Loucy (cell line): ENCODE data around the gene IRF2.

Source experiments
- H2AFZ ChIP-seq: fragments of 200-600 bp; sonication (generic); 2 replicates; pipeline ENCODE4 v1.6.0; 2016; ENCODE audit warnings: antibody characterized with exemption, mild to moderate bottlenecking, low read length, moderate library complexity
- H3F3A ChIP-seq: fragments of 200-600 bp; 2 replicates; pipeline ENCODE4 v1.6.0; 2016; ENCODE audit warnings: antibody characterized with exemption, low read depth, mild to moderate bottlenecking
- H3K27me3 ChIP-seq: fragments of 200-600 bp; sonication (generic); 2 replicates; pipeline ENCODE4 v1.6.1; 2014; ENCODE audit warnings: low read length, mild to moderate bottlenecking; ENCODE audit not compliant: insufficient read depth, poor library complexity, severe bottlenecking
- H3K36me3 ChIP-seq: fragments of 200-600 bp; sonication (generic); 2 replicates; pipeline ENCODE4 v1.6.1; 2016; ENCODE audit warnings: low read length; ENCODE audit not compliant: insufficient read depth
- H3K4me1 ChIP-seq: fragments of 200-600 bp; sonication (generic); 2 replicates; pipeline ENCODE4 v1.5.1; 2014; ENCODE audit warnings: low read length, mild to moderate bottlenecking; ENCODE audit not compliant: insufficient read depth, poor library complexity, severe bottlenecking
- H3K4me2 ChIP-seq: fragments of 200-600 bp; sonication (generic); 2 replicates; pipeline ENCODE4 v1.6.0; 2014; ENCODE audit warnings: antibody characterized with exemption, low read length, low read depth, mild to moderate bottlenecking; ENCODE audit not compliant: poor library complexity, severe bottlenecking
- H3K4me3 ChIP-seq: fragments of 200-600 bp; sonication (generic); 2 replicates; pipeline ENCODE4 v1.5.1; 2014; ENCODE audit warnings: low read length, mild to moderate bottlenecking, mixed read lengths; ENCODE audit not compliant: poor library complexity, severe bottlenecking
- H3K79me2 ChIP-seq: fragments of 200-600 bp; sonication (generic); 2 replicates; pipeline ENCODE4 v1.6.1; 2014; ENCODE audit warnings: low read length; ENCODE audit not compliant: insufficient read depth
- H3K9ac ChIP-seq: fragments of 200-600 bp; sonication (generic); 2 replicates; pipeline ENCODE4 v1.6.0; 2014; ENCODE audit warnings: mild to moderate bottlenecking, low read depth, low read length, moderate library complexity; ENCODE audit not compliant: poor library complexity, severe bottlenecking
- H3K9me2 ChIP-seq: fragments of 200-600 bp; sonication (generic); replicated peaks from 2 replicates; pipeline ENCODE4 v1.6.1; 2016; ENCODE audit warnings: low read depth, low read length, mixed read lengths
- H3K9me3 ChIP-seq: fragments of 200-600 bp; sonication (generic); 2 replicates; pipeline ENCODE4 v1.6.1; 2014; ENCODE audit warnings: mild to moderate bottlenecking, antibody characterized with exemption, low read length, low read depth; ENCODE audit not compliant: insufficient read depth
- H4K20me1 ChIP-seq: fragments of 200-600 bp; sonication (generic); 2 replicates; pipeline ENCODE4 v1.6.0; 2014; ENCODE audit warnings: antibody characterized with exemption, low read length, mild to moderate bottlenecking; ENCODE audit not compliant: insufficient read depth, poor library complexity, severe bottlenecking
- CTCF ChIP-seq: fragments of 200-600 bp; sonication (generic); conservative IDR thresholded peaks from 2 replicates; pipeline ENCODE4 v1.5.1; 2014; ENCODE audit warnings: mild to moderate bottlenecking, antibody characterized with exemption, low read length
- EZH2phosphoT487 ChIP-seq: fragments of 200-600 bp; IDR thresholded peaks from 2 replicates; pipeline ENCODE4 v1.6.1; 2018; ENCODE audit warnings: antibody characterized with exemption, mild to moderate bottlenecking, moderate library complexity, borderline replicate concordance

The IRF2 gene

GRCh38 chr4:184408021-184408683, 66.2 kb downstream of the IRF2 start:
- Histone ChIP-seq H2AFZ (no peak overlapping the region), H3K9me2 (no peaks in the 10 kb centered on the region), H3K79me2 (no peaks in the 10 kb centered on the region), H3K27me3 (no peaks in the 10 kb centered on the region), H3K9me3 (no peaks in the 10 kb centered on the region), H3K36me3 (peaks cover 47% of the 10 kb centered on the region; the same call in 1 of the 2 replicates), H3K9ac (no peak overlapping the region), H3F3A (no peaks in the 10 kb centered on the region), H4K20me1 (no peaks in the 10 kb centered on the region), H3K4me2 (no peak overlapping the region), H3K4me3 (no peak overlapping the region), H3K4me1 (peaks cover 16% of the 10 kb centered on the region)
- TF ChIP-seq EZH2phosphoT487 (no peak), CTCF (no peak)

- Histone ChIP-seq H3K79me2 (no peaks in the 10 kb centered on the region), H3F3A (no peaks in the 10 kb centered on the region), H2AFZ (no peak overlapping the region), H3K4me2 (no peak overlapping the region), H3K4me1 (peaks cover 16% of the 10 kb centered on the region), H3K27me3 (no peaks in the 10 kb centered on the region), H3K36me3 (peaks cover 53% of the 10 kb centered on the region; the same call in 1 of the 2 replicates), H4K20me1 (no peaks in the 10 kb centered on the region), H3K9me2 (no peaks in the 10 kb centered on the region), H3K4me3 (no peak overlapping the region), H3K9me3 (no peaks in the 10 kb centered on the region), H3K9ac (no peak overlapping the region)
- TF ChIP-seq EZH2phosphoT487 (no peak), CTCF (no peak)
Observed at GRCh38 chr4:184406958-184407391, 67.4 kb downstream of the IRF2 start.

DNA sequence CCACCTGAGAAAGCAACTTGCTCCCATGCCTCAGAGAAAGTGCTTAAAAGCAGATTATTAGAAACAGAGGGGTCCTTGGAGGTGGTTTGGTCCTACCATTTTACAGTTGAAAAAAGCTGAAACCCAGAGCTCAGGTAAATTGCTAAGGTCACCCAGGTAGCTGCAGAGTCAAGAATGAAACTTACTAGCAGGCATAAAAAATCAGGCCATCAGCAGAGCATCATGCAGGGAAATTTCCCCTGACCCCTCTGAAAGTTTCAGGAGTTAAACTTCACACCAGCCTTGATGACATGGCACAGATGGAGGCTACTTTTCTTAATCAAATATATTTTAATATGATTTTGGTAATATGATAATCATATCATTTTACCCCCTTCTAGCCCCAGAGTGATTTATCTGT, 70.3 kb downstream of the IRF2 start:
- no peaks in the 10 kb centered on the region for H3K27me3 ChIP-seq
- no peaks in the 10 kb centered on the region for H4K20me1 ChIP-seq
- H3F3A ChIP-seq = no peaks in the 10 kb centered on the region
- no peak overlapping the region for H2AFZ ChIP-seq
- no peak overlapping the region for H3K4me2 ChIP-seq
- H3K36me3 ChIP-seq = peaks cover 54% of the 10 kb centered on the region; the same call in 1 of the 2 replicates
- no peak for TF ChIP-seq EZH2phosphoT487
- TF ChIP-seq CTCF = no peak
- H3K9ac ChIP-seq = no peak overlapping the region
- H3K79me2 ChIP-seq = no peaks in the 10 kb centered on the region
- H3K9me2 ChIP-seq = no peaks in the 10 kb centered on the region
- peaks cover 9% of the 10 kb centered on the region for H3K4me1 ChIP-seq
- H3K4me3 ChIP-seq = no peak overlapping the region
- no peaks in the 10 kb centered on the region for H3K9me3 ChIP-seq
